ENCODE results near the gene RASL12.

The RASL12 gene

GRCh38 chr15:65068403-65068788 lies 605 bp upstream of the RASL12 start:
- Histone ChIP-seq H3K4me3 (ENCODE audit: insufficient read depth in 1 of 2, low read depth in 1 of 2, low read length in 2 of 2) (peak overlapping the region in 1 of 2 experiments; percentile 72), H3K18ac (ENCODE audit: low read depth in 1 of 2, low read length in 2 of 2) (peak overlapping the region; percentile 75 to 85), H3K27me3 (ENCODE audit: control insufficient read depth in 1 of 2, insufficient read depth in 1 of 2, low read length in 2 of 2) (peaks cover 37 to 79% of the 10 kb centered on the region in 2 experiments), H4K91ac (ENCODE audit: low read length) (peak overlapping the region; percentile 87), H3K14ac (ENCODE audit: low read length in 2 of 2) (no peak overlapping the region), H3K27ac (ENCODE audit: low read length, poor library complexity, severe bottlenecking) (no peak overlapping the region), H3K36me3 (ENCODE audit: control insufficient read depth in 1 of 2, insufficient read depth in 2 of 2, low read depth in 1 of 2, low read length in 2 of 2) (no peaks in the 10 kb centered on the region), H3K9me3 (ENCODE audit: control insufficient read depth, low read length) (no peaks in the 10 kb centered on the region), H3K4me2 (ENCODE audit: low read length, poor library complexity, severe bottlenecking) (no peak overlapping the region), H3K79me1 (replicated peaks; ENCODE audit: low read length, poor library complexity, severe bottlenecking) (no peaks in the 10 kb centered on the region), H3K4ac (ENCODE audit: low read depth in 1 of 2, low read length in 2 of 2) (peak overlapping the region; percentile 81 to 84), H4K8ac (ENCODE audit: low read length) (peak overlapping the region; percentile 97), H2BK120ac (ENCODE audit: low read depth, low read length) (peak overlapping the region; percentile 96), H3K9ac (ENCODE audit: low read length) (no peak overlapping the region), H2BK5ac (ENCODE audit: low read depth, low read length, poor library complexity, severe bottlenecking) (no peak overlapping the region), H2BK12ac (ENCODE audit: low read length in 2 of 2) (peak overlapping the region; percentile 85 to 92), H3K23ac (ENCODE audit: low read length in 2 of 2) (no peak overlapping the region), H2AK5ac (ENCODE audit: low read length, severe bottlenecking) (no peak overlapping the region), H2BK15ac (ENCODE audit: low read depth, poor library complexity, severe bottlenecking) (peak overlapping the region; percentile 97), H3K4me1 (ENCODE audit: control insufficient read depth, insufficient read depth, low read depth, low read length) (peaks cover 10% of the 10 kb centered on the region), H2AFZ (ENCODE audit: low read depth, low read length) (no peak overlapping the region)
- no peak for DNase-seq
- 72% methylated on average over 3 of the region's 3 CpGs for WGBS

GRCh38 chr15:65067317-65067644 lies 510 bp downstream of the RASL12 start:
- peak overlapping the region; percentile 61 for H4K91ac ChIP-seq (ENCODE audit: low read length)
- peak overlapping the region; percentile 57 for H3K9ac ChIP-seq (ENCODE audit: low read length)
- peak overlapping the region in 1 of 2 experiments; percentile 72 for H3K4me3 ChIP-seq (ENCODE audit: insufficient read depth in 1 of 2, low read depth in 1 of 2, low read length in 2 of 2)
- DNase-seq: no peak
- no peaks in the 10 kb centered on the region for H3K79me1 ChIP-seq (replicated peaks; ENCODE audit: low read length, poor library complexity, severe bottlenecking)
- H3K23ac ChIP-seq (ENCODE audit: low read length in 2 of 2): peak overlapping the region in 1 of 2 experiments; percentile 80
- H3K36me3 ChIP-seq (ENCODE audit: control insufficient read depth in 1 of 2, insufficient read depth in 2 of 2, low read depth in 1 of 2, low read length in 2 of 2): no peaks in the 10 kb centered on the region
- peak overlapping the region; percentile 18 for H2AFZ ChIP-seq (ENCODE audit: low read depth, low read length)
- H3K4me2 ChIP-seq (ENCODE audit: low read length, poor library complexity, severe bottlenecking): peak overlapping the region; percentile 54
- no peaks in the 10 kb centered on the region for H3K9me3 ChIP-seq (ENCODE audit: control insufficient read depth, low read length)
- H2BK5ac ChIP-seq (ENCODE audit: low read depth, low read length, poor library complexity, severe bottlenecking): no peak overlapping the region
- no peak overlapping the region for H2AK5ac ChIP-seq (ENCODE audit: low read length, severe bottlenecking)
- H3K14ac ChIP-seq (ENCODE audit: low read length in 2 of 2): peak overlapping the region in 1 of 2 experiments; percentile 45
- peak overlapping the region; percentile 97 for H4K8ac ChIP-seq (ENCODE audit: low read length)
- H3K27ac ChIP-seq (ENCODE audit: low read length, poor library complexity, severe bottlenecking): no peak overlapping the region
- H3K18ac ChIP-seq (ENCODE audit: low read depth in 1 of 2, low read length in 2 of 2): peak overlapping the region; percentile 75 to 85
- peaks cover 10% of the 10 kb centered on the region for H3K4me1 ChIP-seq (ENCODE audit: control insufficient read depth, insufficient read depth, low read depth, low read length)
- peak overlapping the region in 1 of 2 experiments; percentile 81 for H3K4ac ChIP-seq (ENCODE audit: low read depth in 1 of 2, low read length in 2 of 2)
- peak overlapping the region; percentile 70 to 91 for H2BK12ac ChIP-seq (ENCODE audit: low read length in 2 of 2)
- H3K27me3 ChIP-seq (ENCODE audit: control insufficient read depth in 1 of 2, insufficient read depth in 1 of 2, low read length in 2 of 2): peaks cover 48 to 77% of the 10 kb centered on the region in 2 experiments
- peak overlapping the region; percentile 96 for H2BK120ac ChIP-seq (ENCODE audit: low read depth, low read length)
- 20% methylated on average over 8 of the region's 8 CpGs for WGBS
- H2BK15ac ChIP-seq (ENCODE audit: low read depth, poor library complexity, severe bottlenecking): peak overlapping the region; percentile 44

GRCh38 chr15:65066635-65067316 lies 1.0 kb downstream of the RASL12 start:
- Histone ChIP-seq H2AK5ac (ENCODE audit: low read length, severe bottlenecking) (no peak overlapping the region), H2BK5ac (ENCODE audit: low read depth, low read length, poor library complexity, severe bottlenecking) (no peak overlapping the region), H3K27ac (ENCODE audit: low read length, poor library complexity, severe bottlenecking) (no peak overlapping the region), H2AFZ (ENCODE audit: low read depth, low read length) (no peak overlapping the region), H3K79me1 (replicated peaks; ENCODE audit: low read length, poor library complexity, severe bottlenecking) (no peaks in the 10 kb centered on the region), H3K18ac (ENCODE audit: low read depth in 1 of 2, low read length in 2 of 2) (peak overlapping the region; percentile 75 to 85), H3K4me2 (ENCODE audit: low read length, poor library complexity, severe bottlenecking) (no peak overlapping the region), H2BK120ac (ENCODE audit: low read depth, low read length) (peak overlapping the region; percentile 96), H2BK15ac (ENCODE audit: low read depth, poor library complexity, severe bottlenecking) (peak overlapping the region; percentile 36), H3K9ac (ENCODE audit: low read length) (peak overlapping the region; percentile 57), H3K4ac (ENCODE audit: low read depth in 1 of 2, low read length in 2 of 2) (no peak overlapping the region), H3K23ac (ENCODE audit: low read length in 2 of 2) (peak overlapping the region in 1 of 2 experiments; percentile 80), H2BK12ac (ENCODE audit: low read length in 2 of 2) (peak overlapping the region; percentile 70 to 91), H3K27me3 (ENCODE audit: control insufficient read depth in 1 of 2, insufficient read depth in 1 of 2, low read length in 2 of 2) (peaks cover 52 to 73% of the 10 kb centered on the region in 2 experiments), H3K4me3 (ENCODE audit: insufficient read depth in 1 of 2, low read depth in 1 of 2, low read length in 2 of 2) (peak overlapping the region in 1 of 2 experiments; percentile 72), H3K9me3 (ENCODE audit: control insufficient read depth, low read length) (no peaks in the 10 kb centered on the region), H4K8ac (ENCODE audit: low read length) (peak overlapping the region; percentile 97), H3K36me3 (ENCODE audit: control insufficient read depth in 1 of 2, insufficient read depth in 2 of 2, low read depth in 1 of 2, low read length in 2 of 2) (no peaks in the 10 kb centered on the region), H3K14ac (ENCODE audit: low read length in 2 of 2) (peak overlapping the region in 1 of 2 experiments; percentile 45), H4K91ac (ENCODE audit: low read length) (peak overlapping the region; percentile 61), H3K4me1 (ENCODE audit: control insufficient read depth, insufficient read depth, low read depth, low read length) (peaks cover 10% of the 10 kb centered on the region)
- WGBS: 46% methylated on average over 9 of the region's 9 CpGs
- DNase-seq: no peak

- H3K14ac ChIP-seq (ENCODE audit: low read length in 2 of 2): no peak overlapping the region
- WGBS: 66% methylated on average over 2 of the region's 3 CpGs
- no peak overlapping the region for H4K8ac ChIP-seq (ENCODE audit: low read length)
- no peak overlapping the region for H2AFZ ChIP-seq (ENCODE audit: low read depth, low read length)
- no peak overlapping the region for H2BK120ac ChIP-seq (ENCODE audit: low read depth, low read length)
- H4K91ac ChIP-seq (ENCODE audit: low read length): no peak overlapping the region
- no peak overlapping the region for H3K23ac ChIP-seq (ENCODE audit: low read length in 2 of 2)
- DNase-seq: no peak
- H3K27me3 ChIP-seq (ENCODE audit: control insufficient read depth in 1 of 2, insufficient read depth in 1 of 2, low read length in 2 of 2): peaks cover 56 to 70% of the 10 kb centered on the region in 2 experiments
- no peaks in the 10 kb centered on the region for H3K36me3 ChIP-seq (ENCODE audit: control insufficient read depth in 1 of 2, insufficient read depth in 2 of 2, low read depth in 1 of 2, low read length in 2 of 2)
- H2BK12ac ChIP-seq (ENCODE audit: low read length in 2 of 2): no peak overlapping the region
- H2BK5ac ChIP-seq (ENCODE audit: low read depth, low read length, poor library complexity, severe bottlenecking): no peak overlapping the region
- H3K79me1 ChIP-seq (replicated peaks; ENCODE audit: low read length, poor library complexity, severe bottlenecking): no peaks in the 10 kb centered on the region
- H2BK15ac ChIP-seq (ENCODE audit: low read depth, poor library complexity, severe bottlenecking): no peak overlapping the region
- H2AK5ac ChIP-seq (ENCODE audit: low read length, severe bottlenecking): no peak overlapping the region
- H3K4me3 ChIP-seq (ENCODE audit: insufficient read depth in 1 of 2, low read depth in 1 of 2, low read length in 2 of 2): peak overlapping the region in 1 of 2 experiments; percentile 58
- H3K4me1 ChIP-seq (ENCODE audit: control insufficient read depth, insufficient read depth, low read depth, low read length): peaks cover 10% of the 10 kb centered on the region
- no peak overlapping the region for H3K27ac ChIP-seq (ENCODE audit: low read length, poor library complexity, severe bottlenecking)
- H3K4ac ChIP-seq (ENCODE audit: low read depth in 1 of 2, low read length in 2 of 2): no peak overlapping the region
- no peak overlapping the region for H3K18ac ChIP-seq (ENCODE audit: low read depth in 1 of 2, low read length in 2 of 2)
- no peak overlapping the region for H3K4me2 ChIP-seq (ENCODE audit: low read length, poor library complexity, severe bottlenecking)
- no peak overlapping the region for H3K9ac ChIP-seq (ENCODE audit: low read length)
- no peaks in the 10 kb centered on the region for H3K9me3 ChIP-seq (ENCODE audit: control insufficient read depth, low read length)
Observed at GRCh38 chr15:65066001-65066634, 1.7 kb downstream of the RASL12 start.
